WTC11 (cell line): Measurements from ENCODE around the gene EHBP1. TPM values are rescaled to one million over a fixed set of nuclear protein-coding genes. Genes with fewer than 3 reads are reported as not detected.

Experiments used
- ATAC-seq: fragments of 200-7000 bp; cut with Tn5 transposase; 2 replicates; pipeline ENCODE4 v1.10.0; 2021; ENCODE audit warnings: mild to moderate bottlenecking, moderate library complexity
- CTCF ChIA-PET: fragments of 300-600 bp; sonication (Branson Sonifier 250); formaldehyde crosslinking; loops from one replicate; lab custom pipeline; 2021; ENCODE audit warnings: antibody characterized with exemption; lab: Charles Lee
- POLR2A ChIA-PET: fragments of 350-600 bp; sonication (Branson Sonifier 250); formaldehyde crosslinking; loops from one replicate; lab custom pipeline; 2021; ENCODE audit warnings: antibody characterized with exemption; lab: Charles Lee
- DNase-seq: peaks from one replicate; pipeline ENCODE4 v3.0.0; 2021; ENCODE audit warnings: low spot score
- H3K27ac Mint-ChIP-seq: 2 replicates; pipeline ENCODE4 v1.8.0; 2021; ENCODE audit warnings: mixed read lengths
- H3K27me3 Mint-ChIP-seq: 2 replicates; pipeline ENCODE4 v1.8.0; 2021; ENCODE audit warnings: low read depth, mild to moderate bottlenecking, moderate library complexity, mixed read lengths
- H3K36me3 Mint-ChIP-seq: 2 replicates; pipeline ENCODE4 v1.8.0; 2021; ENCODE audit warnings: mixed read lengths
- H3K4me1 Mint-ChIP-seq: 2 replicates; pipeline ENCODE4 v1.8.0; 2022; ENCODE audit warnings: mixed read lengths
- H3K4me3 Mint-ChIP-seq: 2 replicates; pipeline ENCODE4 v1.8.0; 2021; ENCODE audit warnings: mild to moderate bottlenecking, moderate library complexity, mixed read lengths
- H3K9me3 Mint-ChIP-seq: 2 replicates; pipeline ENCODE4 v1.8.0; 2021; ENCODE audit warnings: mixed read lengths
- CBFB ChIP-seq: sonication (generic); formaldehyde crosslinking; IDR thresholded peaks from 2 replicates; pipeline ENCODE4 v1.8.1; 2022; ENCODE audit warnings: mild to moderate bottlenecking, low read depth, missing genetic modification reagents
- GABPB1 ChIP-seq: sonication (generic); formaldehyde crosslinking; IDR thresholded peaks from 2 replicates; pipeline ENCODE4 v1.8.1; 2023; ENCODE audit warnings: mild to moderate bottlenecking, missing genetic modification reagents
- GTF2I ChIP-seq: fragments of 250-450 bp; sonication (Bioruptor Pico); conservative IDR thresholded peaks from 2 replicates; pipeline ENCODE4 v1.4.0; 2021; ENCODE audit warnings: mild to moderate bottlenecking
- IRF2 ChIP-seq: sonication (generic); formaldehyde crosslinking; IDR thresholded peaks from 2 replicates; pipeline ENCODE4 v1.8.0; 2022; ENCODE audit warnings: low read depth, missing genetic modification reagents, borderline replicate concordance
- KAT7 ChIP-seq: sonication (generic); formaldehyde crosslinking; IDR thresholded peaks from 2 replicates; pipeline ENCODE4 v1.8.1; 2023; ENCODE audit warnings: missing genetic modification reagents, mild to moderate bottlenecking, borderline replicate concordance
- MYBL2 ChIP-seq: sonication (generic); formaldehyde crosslinking; IDR thresholded peaks from 2 replicates; pipeline ENCODE4 v1.8.1; 2023; ENCODE audit warnings: mild to moderate bottlenecking, moderate library complexity, missing genetic modification reagents
- PRRX2 ChIP-seq: fragments of 250-450 bp; sonication (Bioruptor Pico); IDR thresholded peaks from 2 replicates; pipeline ENCODE4 v1.8.0; 2021; ENCODE audit warnings: mild to moderate bottlenecking
- RORB ChIP-seq: fragments of 250-450 bp; sonication (Bioruptor Pico); IDR thresholded peaks from 2 replicates; pipeline ENCODE4 v1.9.0; 2021; ENCODE audit warnings: mild to moderate bottlenecking
- TEAD4 ChIP-seq: sonication (generic); formaldehyde crosslinking; IDR thresholded peaks from 2 replicates; pipeline ENCODE4 v1.8.0; 2022; ENCODE audit warnings: mild to moderate bottlenecking, missing genetic modification reagents
- USF1 ChIP-seq: sonication (generic); formaldehyde crosslinking; IDR thresholded peaks from 2 replicates; pipeline ENCODE4 v1.8.0; 2022; ENCODE audit warnings: mild to moderate bottlenecking, missing genetic modification reagents
- ZNF121 ChIP-seq: sonication (generic); formaldehyde crosslinking; IDR thresholded peaks from 2 replicates; pipeline ENCODE4 v1.8.0; 2023; ENCODE audit warnings: missing genetic modification reagents
- ZNF219 ChIP-seq: sonication (generic); formaldehyde crosslinking; IDR thresholded peaks from 2 replicates; pipeline ENCODE4 v1.8.0; 2023; ENCODE audit warnings: missing genetic modification reagents, mild to moderate bottlenecking, borderline replicate concordance
- ZNF416 ChIP-seq: fragments of 250-450 bp; sonication (Bioruptor Pico); IDR thresholded peaks from 2 replicates; pipeline ENCODE4 v1.9.0; 2021; ENCODE audit warnings: mild to moderate bottlenecking, inconsistent platforms
- ZNF512 ChIP-seq: sonication (generic); formaldehyde crosslinking; IDR thresholded peaks from 2 replicates; pipeline ENCODE4 v1.8.1; 2022; ENCODE audit warnings: missing genetic modification reagents, borderline replicate concordance
- total RNA-seq: library from RNA; stranded (reverse); gene quantifications from 3 replicates; pipeline ENCODE4 v1.2.3, GENCODE V29; 2021
- TF ChIP-seq, protein P1 (sequence below): sonication (generic); formaldehyde crosslinking; IDR thresholded peaks from 2 replicates; pipeline ENCODE4 v1.8.1; 2022; ENCODE audit warnings: low read depth, missing genetic modification reagents, borderline replicate concordance
- TF ChIP-seq, protein P2 (sequence below): sonication (generic); formaldehyde crosslinking; IDR thresholded peaks from 2 replicates; pipeline ENCODE4 v1.8.0; 2022; ENCODE audit warnings: missing genetic modification reagents
- TF ChIP-seq, protein P3 (sequence below): fragments of 250-450 bp; sonication (Bioruptor Pico); conservative IDR thresholded peaks from 2 replicates; pipeline ENCODE4 v1.9.0; 2021; ENCODE audit warnings: mild to moderate bottlenecking
- TF ChIP-seq, protein P4 (sequence below): fragments of 250-450 bp; sonication (Bioruptor Pico); IDR thresholded peaks from 2 replicates; pipeline ENCODE4 v1.9.0; 2021; ENCODE audit warnings: mild to moderate bottlenecking

The EHBP1 gene
- total RNA-seq, 1 experiment from 2014 or later, result 36.4 TPM

DNA sequence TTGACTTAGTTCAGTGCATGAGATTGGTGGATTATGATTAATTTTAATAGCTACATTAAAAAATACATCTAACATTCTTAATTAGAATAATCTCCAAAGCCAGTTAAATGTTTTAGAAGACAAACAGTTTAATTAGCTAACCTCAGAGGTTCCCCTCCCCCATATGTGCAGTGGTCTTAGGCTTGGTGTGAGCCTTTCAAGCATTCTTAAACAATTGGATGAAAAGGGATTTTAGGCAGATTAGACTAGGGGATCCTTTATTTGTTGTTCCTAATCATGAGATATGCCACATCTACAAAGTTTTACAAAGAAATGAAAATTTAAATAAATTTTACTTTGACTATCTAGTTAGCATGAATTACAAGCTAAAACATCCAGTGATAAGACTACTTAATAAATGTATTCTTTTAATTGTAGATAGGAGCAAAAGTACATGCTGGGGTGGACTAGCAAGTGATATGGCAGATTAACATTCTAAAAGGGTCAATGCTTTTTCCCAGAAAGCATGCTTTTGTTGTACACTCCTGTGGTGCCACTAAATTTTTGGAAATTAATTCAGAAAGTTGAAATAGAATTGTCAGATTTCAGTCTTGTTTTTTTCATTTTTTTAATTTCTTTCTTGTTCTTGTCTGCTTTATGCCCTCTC, 302.4 kb downstream of the EHBP1 start:
- H3K36me3 Mint-ChIP-seq, result no peaks in the 10 kb centered on the region
- TF ChIP-seq, protein P1, sequence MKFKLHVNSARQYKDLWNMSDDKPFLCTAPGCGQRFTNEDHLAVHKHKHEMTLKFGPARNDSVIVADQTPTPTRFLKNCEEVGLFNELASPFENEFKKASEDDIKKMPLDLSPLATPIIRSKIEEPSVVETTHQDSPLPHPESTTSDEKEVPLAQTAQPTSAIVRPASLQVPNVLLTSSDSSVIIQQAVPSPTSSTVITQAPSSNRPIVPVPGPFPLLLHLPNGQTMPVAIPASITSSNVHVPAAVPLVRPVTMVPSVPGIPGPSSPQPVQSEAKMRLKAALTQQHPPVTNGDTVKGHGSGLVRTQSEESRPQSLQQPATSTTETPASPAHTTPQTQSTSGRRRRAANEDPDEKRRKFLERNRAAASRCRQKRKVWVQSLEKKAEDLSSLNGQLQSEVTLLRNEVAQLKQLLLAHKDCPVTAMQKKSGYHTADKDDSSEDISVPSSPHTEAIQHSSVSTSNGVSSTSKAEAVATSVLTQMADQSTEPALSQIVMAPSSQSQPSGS (CRISPR knock-in tag), result no peak
- TF ChIP-seq IRF2 (CRISPR knock-in tag) (no peak), CBFB (no peak), ZNF121 (CRISPR knock-in tag) (no peak), GTF2I (no peak), GABPB1 (CRISPR knock-in tag) (no peak), ZNF416 (no peak), MYBL2 (CRISPR knock-in tag) (no peak), KAT7 (CRISPR knock-in tag) (no peak), RORB (CRISPR knock-in tag) (no peak), USF1 (CRISPR knock-in tag) (no peak), ZNF512 (no peak), TEAD4 (CRISPR knock-in tag) (no peak), ZNF219 (CRISPR knock-in tag) (no peak), PRRX2 (CRISPR knock-in tag) (no peak)
- TF ChIP-seq, protein P2, sequence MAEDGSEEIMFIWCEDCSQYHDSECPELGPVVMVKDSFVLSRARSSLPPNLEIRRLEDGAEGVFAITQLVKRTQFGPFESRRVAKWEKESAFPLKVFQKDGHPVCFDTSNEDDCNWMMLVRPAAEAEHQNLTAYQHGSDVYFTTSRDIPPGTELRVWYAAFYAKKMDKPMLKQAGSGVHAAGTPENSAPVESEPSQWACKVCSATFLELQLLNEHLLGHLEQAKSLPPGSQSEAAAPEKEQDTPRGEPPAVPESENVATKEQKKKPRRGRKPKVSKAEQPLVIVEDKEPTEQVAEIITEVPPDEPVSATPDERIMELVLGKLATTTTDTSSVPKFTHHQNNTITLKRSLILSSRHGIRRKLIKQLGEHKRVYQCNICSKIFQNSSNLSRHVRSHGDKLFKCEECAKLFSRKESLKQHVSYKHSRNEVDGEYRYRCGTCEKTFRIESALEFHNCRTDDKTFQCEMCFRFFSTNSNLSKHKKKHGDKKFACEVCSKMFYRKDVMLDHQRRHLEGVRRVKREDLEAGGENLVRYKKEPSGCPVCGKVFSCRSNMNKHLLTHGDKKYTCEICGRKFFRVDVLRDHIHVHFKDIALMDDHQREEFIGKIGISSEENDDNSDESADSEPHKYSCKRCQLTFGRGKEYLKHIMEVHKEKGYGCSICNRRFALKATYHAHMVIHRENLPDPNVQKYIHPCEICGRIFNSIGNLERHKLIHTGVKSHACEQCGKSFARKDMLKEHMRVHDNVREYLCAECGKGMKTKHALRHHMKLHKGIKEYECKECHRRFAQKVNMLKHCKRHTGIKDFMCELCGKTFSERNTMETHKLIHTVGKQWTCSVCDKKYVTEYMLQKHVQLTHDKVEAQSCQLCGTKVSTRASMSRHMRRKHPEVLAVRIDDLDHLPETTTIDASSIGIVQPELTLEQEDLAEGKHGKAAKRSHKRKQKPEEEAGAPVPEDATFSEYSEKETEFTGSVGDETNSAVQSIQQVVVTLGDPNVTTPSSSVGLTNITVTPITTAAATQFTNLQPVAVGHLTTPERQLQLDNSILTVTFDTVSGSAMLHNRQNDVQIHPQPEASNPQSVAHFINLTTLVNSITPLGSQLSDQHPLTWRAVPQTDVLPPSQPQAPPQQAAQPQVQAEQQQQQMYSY (CRISPR knock-in tag), result no peak
- TF ChIP-seq, protein P3, sequence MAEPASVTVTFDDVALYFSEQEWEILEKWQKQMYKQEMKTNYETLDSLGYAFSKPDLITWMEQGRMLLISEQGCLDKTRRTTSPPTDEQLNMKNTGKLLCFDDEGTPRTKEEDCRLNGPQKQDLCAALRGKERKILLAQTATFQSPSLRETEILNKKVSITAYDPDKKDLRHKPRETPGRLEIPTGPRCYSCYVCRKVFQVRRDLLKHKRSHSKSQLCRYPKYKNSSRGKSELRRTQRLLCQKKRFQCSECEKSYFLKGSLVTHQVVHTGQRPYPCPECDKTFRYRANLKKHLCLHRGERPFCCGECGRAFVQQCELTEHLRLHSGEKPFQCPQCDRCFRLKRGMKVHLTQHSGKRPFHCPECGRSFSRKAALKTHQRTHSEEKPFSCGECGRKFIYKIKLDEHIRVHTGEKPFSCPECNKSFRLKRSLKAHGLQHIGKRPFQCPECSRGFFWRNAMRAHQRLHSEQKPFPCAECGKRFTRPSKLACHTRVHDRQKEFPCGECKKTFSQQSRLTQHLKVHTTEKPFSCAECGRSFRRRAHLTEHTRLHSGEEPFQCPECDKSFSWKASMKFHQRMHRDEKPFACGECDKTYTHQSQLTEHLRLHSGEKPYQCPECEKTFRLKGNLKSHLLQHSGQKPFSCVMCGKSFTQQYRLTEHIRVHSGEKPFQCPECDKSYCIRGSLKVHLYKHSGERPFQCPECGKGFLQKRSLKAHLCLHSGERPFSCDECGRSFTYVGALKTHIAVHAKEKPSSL (CRISPR knock-in tag), result no peak
- TF ChIP-seq, protein P4, sequence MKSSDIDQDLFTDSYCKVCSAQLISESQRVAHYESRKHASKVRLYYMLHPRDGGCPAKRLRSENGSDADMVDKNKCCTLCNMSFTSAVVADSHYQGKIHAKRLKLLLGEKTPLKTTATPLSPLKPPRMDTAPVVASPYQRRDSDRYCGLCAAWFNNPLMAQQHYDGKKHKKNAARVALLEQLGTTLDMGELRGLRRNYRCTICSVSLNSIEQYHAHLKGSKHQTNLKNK (CRISPR knock-in tag), result no peak
- ATAC-seq (no peak), DNase-seq (no peak)
- peaks cover 35% of the 10 kb centered on the region for H3K4me1 Mint-ChIP-seq
- no peaks in the 10 kb centered on the region for H3K9me3 Mint-ChIP-seq
- POLR2A ChIA-PET, result no interaction called here
- no peak overlapping the region for H3K4me3 Mint-ChIP-seq
- peaks cover 38% of the 10 kb centered on the region for H3K27me3 Mint-ChIP-seq
- H3K27ac Mint-ChIP-seq, result no peak overlapping the region
- CTCF ChIA-PET, result no interaction called here
